NCI-H1105 treated with DMSO at 0.1 percent for 48 hours (cell line): ENCODE measurements around the gene VEGFC.

Source experiments
- DNase-seq: peaks from one replicate; lab custom pipeline; 2025; lab: John Stamatoyannopoulos, UW

Gene VEGFC

GRCh38 chr4:176792326-176793059 is at the start of gene VEGFC:
Gene VEGFC, minus strand, starts transcription at chr4:176792922. Its CDS starts 611 bp downstream, at chr4:176792311.
- peak; percentile 10 for DNase-seq

- DNase-seq: no peak
Measured at GRCh38 chr4:176841711-176842112, 49.0 kb upstream of the VEGFC start.

- no peak for DNase-seq
Measured at GRCh38 chr4:176840166-176840565, 47.4 kb upstream of the VEGFC start.

- no peak for DNase-seq
Measured at GRCh38 chr4:176839656-176840055, 46.9 kb upstream of the VEGFC start.

GRCh38 chr4:176838601-176839433 is 46.1 kb upstream of the VEGFC start:
- DNase-seq: no peak

GRCh38 chr4:176837169-176837895 is 44.6 kb upstream of the VEGFC start:
- peak; percentile 52 for DNase-seq

GRCh38 chr4:176834531-176834930 is 41.8 kb upstream of the VEGFC start:
- DNase-seq: no peak

- DNase-seq: no peak
Measured at GRCh38 chr4:176833400-176834175, 40.9 kb upstream of the VEGFC start.

GRCh38 chr4:176830971-176831370 is 38.2 kb upstream of the VEGFC start:
- no peak for DNase-seq

- DNase-seq: no peak
Measured at GRCh38 chr4:176825586-176825985, 32.9 kb upstream of the VEGFC start.

- DNase-seq: no peak
Measured at GRCh38 chr4:176824645-176825366, 32.1 kb upstream of the VEGFC start.

GRCh38 chr4:176818531-176818930 is 25.8 kb upstream of the VEGFC start:
- DNase-seq: no peak

GRCh38 chr4:176817204-176817603 is 24.5 kb upstream of the VEGFC start:
- no peak for DNase-seq

- no peak for DNase-seq
Measured at GRCh38 chr4:176814770-176815169, 22.0 kb upstream of the VEGFC start.

GRCh38 chr4:176810481-176811249 is 17.9 kb upstream of the VEGFC start:
- no peak for DNase-seq

GRCh38 chr4:176806778-176807375 is 14.2 kb upstream of the VEGFC start:
- DNase-seq: no peak

- no peak for DNase-seq
Measured at GRCh38 chr4:176805155-176805554, 12.4 kb upstream of the VEGFC start.

- no peak for DNase-seq
Measured at GRCh38 chr4:176800891-176801534, 8.3 kb upstream of the VEGFC start.

- no peak for DNase-seq
Measured at GRCh38 chr4:176799653-176800052, 6.9 kb upstream of the VEGFC start.
